Peyer's patch (tissue), 4 donors: ENCODE data around the gene CABCOCO1. TPM values are rescaled to one million over a fixed set of nuclear protein-coding genes. Genes with fewer than 3 reads are reported as not detected.

Source experiments
- DNase-seq, 3 donors: peaks; one replicate each; pipeline ENCODE4 v3.0.0-alpha.2; 2017 to 2019
- H3K27ac ChIP-seq, 4 donors: fragments of 200-600 bp; sonication (generic); one replicate each; pipeline ENCODE4 v1.5.1; 2016 to 2019
- H3K27me3 ChIP-seq, 2 donors: fragments of 200-600 bp; sonication (generic); one replicate each; pipeline ENCODE4 v1.5.1; 2019
- H3K36me3 ChIP-seq, 3 donors: fragments of 200-600 bp; sonication (generic); one replicate each; pipeline ENCODE4 v1.5.1; 2016 to 2019
- H3K4me1 ChIP-seq, 4 donors: fragments of 200-600 bp; sonication (generic); one replicate each; pipeline ENCODE4 v1.5.1; 2016 to 2019
- H3K4me3 ChIP-seq, 4 donors: fragments of 200-600 bp; sonication (generic); 1 replicate in 3 of 4; 2 replicates in 1 of 4; pipeline ENCODE4 v1.5.1; 2016 to 2019; ENCODE audit warnings: mild to moderate bottlenecking in 1 of 4
- H3K9me3 ChIP-seq, 4 donors: fragments of 200-600 bp; sonication (generic); one replicate each; pipeline ENCODE4 v1.5.1; 2016 to 2019; ENCODE audit warnings: mild to moderate bottlenecking in 1 of 4
- CTCF ChIP-seq, 6 experiments: fragments of 450-650 bp in 4 of 6; fragments of 200-600 bp in 2 of 6; sonication (generic) in 1 of 6; IDR thresholded peaks; one replicate each; pipeline ENCODE4 v1.5.1; 2017 to 2019; ENCODE audit warnings: antibody characterized with exemption in 6 of 6, mild to moderate bottlenecking in 3 of 6, moderate library complexity in 1 of 6
- POLR2A ChIP-seq, 2 donors: fragments of 450-650 bp; IDR thresholded peaks; one replicate each; pipeline ENCODE4 v1.5.1; 2017; ENCODE audit warnings: antibody characterized with exemption in 2 of 2, mild to moderate bottlenecking in 2 of 2, moderate library complexity in 2 of 2
- total RNA-seq, 4 donors: library from RNA; depleted of rRNA; stranded (reverse); fragments of >200 nt; gene quantifications; one replicate each; pipeline ENCODE4 v1.1.0, GENCODE V29; 2016

The CABCOCO1 gene
- total RNA-seq, 4 donors from 2014 or later: not detected

- TF ChIP-seq CTCF (IDR thresholded peaks at IDR 0.05) (no peak), POLR2A (IDR thresholded peaks at IDR 0.05) (no peak)
- H3K27ac ChIP-seq: no peak overlapping the region
- no peaks in the 10 kb centered on the region for H3K4me1 ChIP-seq
- H3K36me3 ChIP-seq: no peaks in the 10 kb centered on the region
- no peaks in the 10 kb centered on the region for H3K27me3 ChIP-seq
- no peaks in the 10 kb centered on the region for H3K9me3 ChIP-seq
- no peak overlapping the region for H3K4me3 ChIP-seq
- no peak for DNase-seq
These were observed 44.3 kb upstream of the CABCOCO1 start for GRCh38 chr10:61618388-61618961.

GRCh38 chr10:61620506-61620905 is 42.2 kb upstream of the CABCOCO1 start:
- no peak overlapping the region for H3K27ac ChIP-seq
- no peak for DNase-seq
- no peak for TF ChIP-seq POLR2A (IDR thresholded peaks at IDR 0.05)
- no peak for TF ChIP-seq CTCF (IDR thresholded peaks at IDR 0.05)
- no peaks in the 10 kb centered on the region for H3K27me3 ChIP-seq
- no peak overlapping the region for H3K4me3 ChIP-seq
- no peaks in the 10 kb centered on the region for H3K36me3 ChIP-seq
- H3K4me1 ChIP-seq: no peaks in the 10 kb centered on the region
- H3K9me3 ChIP-seq: no peaks in the 10 kb centered on the region

- Histone ChIP-seq H3K9me3 (no peaks in the 10 kb centered on the region), H3K4me1 (no peaks in the 10 kb centered on the region), H3K36me3 (no peaks in the 10 kb centered on the region), H3K4me3 (no peak overlapping the region), H3K27ac (no peak overlapping the region), H3K27me3 (no peaks in the 10 kb centered on the region)
- TF ChIP-seq CTCF (IDR thresholded peaks at IDR 0.05) (no peak), POLR2A (IDR thresholded peaks at IDR 0.05) (no peak)
- no peak for DNase-seq
These were observed 41.1 kb upstream of the CABCOCO1 start for GRCh38 chr10:61621605-61622051.

GRCh38 chr10:61623161-61623560 is 39.6 kb upstream of the CABCOCO1 start:
- Histone ChIP-seq H3K4me1 (no peaks in the 10 kb centered on the region), H3K9me3 (no peaks in the 10 kb centered on the region)
- no peak for DNase-seq

GRCh38 chr10:61626209-61626608 is 36.5 kb upstream of the CABCOCO1 start:
- no peaks in the 10 kb centered on the region for H3K27me3 ChIP-seq
- no peak for DNase-seq
- H3K9me3 ChIP-seq: no peaks in the 10 kb centered on the region
- H3K4me1 ChIP-seq: no peaks in the 10 kb centered on the region
- no peak for TF ChIP-seq POLR2A (IDR thresholded peaks at IDR 0.05)
- no peak for TF ChIP-seq CTCF (IDR thresholded peaks at IDR 0.05)
- H3K27ac ChIP-seq: no peak overlapping the region
- H3K36me3 ChIP-seq: no peaks in the 10 kb centered on the region
- H3K4me3 ChIP-seq: no peak overlapping the region

More at GRCh38 chr10:61623161-61623560, 39.6 kb upstream of the CABCOCO1 start:
- Histone ChIP-seq H3K36me3 (no peaks in the 10 kb centered on the region), H3K27ac (no peak overlapping the region), H3K27me3 (no peaks in the 10 kb centered on the region), H3K4me3 (no peak overlapping the region)
- no peak for TF ChIP-seq POLR2A (IDR thresholded peaks at IDR 0.05)
- TF ChIP-seq CTCF (IDR thresholded peaks at IDR 0.05): no peak

- Histone ChIP-seq H3K27me3 (no peaks in the 10 kb centered on the region), H3K4me1 (no peaks in the 10 kb centered on the region), H3K36me3 (no peaks in the 10 kb centered on the region), H3K4me3 (no peak overlapping the region), H3K9me3 (no peaks in the 10 kb centered on the region), H3K27ac (no peak overlapping the region)
- no peak for DNase-seq
- TF ChIP-seq CTCF (IDR thresholded peaks at IDR 0.05) (no peak), POLR2A (IDR thresholded peaks at IDR 0.05) (no peak)
These were observed 35.5 kb upstream of the CABCOCO1 start for GRCh38 chr10:61627266-61627665.
